DMS114 treated with DMSO at 0.1 percent for 48 hours (cell line): ENCODE results near the gene ZEB1.
"Not testable (repeated sequence)": the region's sequence is repeated elsewhere in the genome, so short reads cannot be mapped to it uniquely, and the experiment has no call there.

Source experiments
- DNase-seq: peaks from one replicate; lab custom pipeline; 2025; ENCODE audit not compliant: unreplicated experiment; lab: John Stamatoyannopoulos, UW

ZEB1 gene

GRCh38 chr10:31419394-31420063 lies 100.5 kb downstream of the ZEB1 start:
- no peak for DNase-seq

GRCh38 chr10:31421322-31421721 lies 102.3 kb downstream of the ZEB1 start:
- no peak for DNase-seq

GRCh38 chr10:31422634-31423033 lies 103.6 kb downstream of the ZEB1 start:
- DNase-seq, result no peak

GRCh38 chr10:31424473-31424872 lies 105.5 kb downstream of the ZEB1 start:
- no peak for DNase-seq

- DNase-seq, result no peak
Observed at GRCh38 chr10:31426401-31426800, 107.4 kb downstream of the ZEB1 start.

GRCh38 chr10:31427334-31427733 lies 108.3 kb downstream of the ZEB1 start:
- DNase-seq, result not testable (repeated sequence)

- DNase-seq, result not testable (repeated sequence)
Observed at GRCh38 chr10:31428499-31428898, 109.5 kb downstream of the ZEB1 start.

- no peak for DNase-seq
Observed at GRCh38 chr10:31431021-31431420, 112.0 kb downstream of the ZEB1 start.

- DNase-seq, result no peak
Observed at GRCh38 chr10:31437959-31438358, 118.9 kb downstream of the ZEB1 start.

- no peak for DNase-seq
Observed at GRCh38 chr10:31451766-31452165, 132.8 kb downstream of the ZEB1 start.

- no peak for DNase-seq
Observed at GRCh38 chr10:31456468-31456867, 137.5 kb downstream of the ZEB1 start.

- DNase-seq, result no peak
Observed at GRCh38 chr10:31457858-31458257, 138.8 kb downstream of the ZEB1 start.

- no peak for DNase-seq
Observed at GRCh38 chr10:31458974-31459373, 140.0 kb downstream of the ZEB1 start.

GRCh38 chr10:31460242-31460641 lies 141.2 kb downstream of the ZEB1 start:
- DNase-seq, result no peak

- DNase-seq, result no peak
Observed at GRCh38 chr10:31464552-31464951, 145.5 kb downstream of the ZEB1 start.

GRCh38 chr10:31466313-31466712 lies 147.3 kb downstream of the ZEB1 start:
- no peak for DNase-seq

- no peak for DNase-seq
Observed at GRCh38 chr10:31467791-31468535, 148.9 kb downstream of the ZEB1 start.

GRCh38 chr10:31468536-31468859 lies 149.5 kb downstream of the ZEB1 start:
- DNase-seq, result no peak

- no peak for DNase-seq
Observed at GRCh38 chr10:31475519-31475918, 156.5 kb downstream of the ZEB1 start.

- DNase-seq, result no peak
Observed at GRCh38 chr10:31476088-31476487, 157.1 kb downstream of the ZEB1 start.

GRCh38 chr10:31477584-31477983 lies 158.6 kb downstream of the ZEB1 start:
- no peak for DNase-seq

GRCh38 chr10:31479752-31480151 lies 160.7 kb downstream of the ZEB1 start:
- DNase-seq, result no peak

GRCh38 chr10:31483546-31483945 lies 164.5 kb downstream of the ZEB1 start:
- no peak for DNase-seq
